Right lobe of liver (tissue), 6 donors: ENCODE results near the gene FGR. TPM values are rescaled to one million over a fixed set of nuclear protein-coding genes. Genes with fewer than 3 reads are reported as not detected.

Experiments
- ATAC-seq, 4 donors: fragments of 200-7000 bp; cut with Tn5 transposase; one replicate each; pipeline ENCODE4 v1.9.1; 2020; ENCODE audit warnings: mild to moderate bottlenecking in 4 of 4, moderate library complexity in 4 of 4
- DNase-seq, 3 donors: peaks; one replicate each; pipeline ENCODE4 v3.0.0-alpha.2; 2020
- H3K27ac ChIP-seq, 3 donors: fragments of 200-600 bp; one replicate each; pipeline ENCODE4 v1.8.0; 2022
- H3K27me3 ChIP-seq, 2 donors: fragments of 200-600 bp; one replicate each; pipeline ENCODE4 v1.8.0; 2022
- H3K36me3 ChIP-seq, 4 donors: fragments of 200-600 bp; sonication (generic) in 1 of 4; one replicate each; pipeline versions ENCODE4 v1.5.1 to v1.8.0; 2017 to 2022; ENCODE audit warnings: control low read depth in 1 of 4
- H3K4me1 ChIP-seq, 4 donors: fragments of 200-600 bp; sonication (generic) in 1 of 4; one replicate each; pipeline versions ENCODE4 v1.5.1 to v1.8.0; 2017 to 2022; ENCODE audit warnings: control low read depth in 1 of 4
- H3K4me3 ChIP-seq, 3 donors: fragments of 200-600 bp; one replicate each; pipeline ENCODE4 v1.8.0; 2022
- H3K9me3 ChIP-seq, 4 donors: fragments of 200-600 bp; sonication (generic) in 1 of 4; one replicate each; pipeline versions ENCODE4 v1.5.1 to v1.8.0; 2017 to 2022; ENCODE audit warnings: control low read depth in 1 of 4
- CTCF ChIP-seq, 4 donors: fragments of 200-600 bp in 3 of 4; fragments of 450-650 bp in 1 of 4; IDR thresholded peaks; one replicate each; pipeline versions ENCODE4 v1.5.1 to v1.8.0; 2016 to 2022; ENCODE audit warnings: antibody characterized with exemption in 4 of 4, mild to moderate bottlenecking in 2 of 4
- POLR2A ChIP-seq: fragments of 450-650 bp; IDR thresholded peaks from one replicate; pipeline ENCODE4 v1.6.1; 2017; ENCODE audit warnings: antibody characterized with exemption, mild to moderate bottlenecking
- WGBS: methylation state at CpG from one replicate; pipeline ENCODE4 v1.1.6; 2018; ENCODE audit warnings: low coverage, low lambda C conversion rate; ENCODE audit not compliant: insufficient coverage; ENCODE audit errors: missing lambda C conversion rate; 5-methylcytosine and 5-hydroxymethylcytosine counted together
- intact Hi-C, 2 donors: fragments of 100-400 bp; cut with DNase I; formaldehyde crosslinking; loops; one replicate each; pipeline versions ENCODE4 v1.11.2 to v1.14.1; 2022
- total RNA-seq, 6 experiments: library from RNA; depleted of rRNA in 2 of 6; stranded (reverse); fragments of >200 nt in 2 of 6; fragmentation: NEBNext Ultra II Directional in 3 of 6; extraction: Animal tissue kit (Norgen Biotek cat#: 25700) in 3 of 6; gene quantifications; one replicate each; pipeline versions ENCODE4 v1.1.0 to v1.2.4, GENCODE V29; 2016 to 2023
- donor health status: DM: no; HTN: yes; CAD: no.
- donor health status: DM: no; HTN: no; CAD: no.
- donor health status: DM: no; HTN: no; CAD: no.
- donor health status: DM: no; HTN: yes; CAD: no.
- donor health status: DM: no; HTN: yes; CAD: no.

Gene FGR
- total RNA-seq, 6 experiments from 2014 or later: 2.5 to 10.0 (median 6.3) TPM

- no peaks in the 10 kb centered on the region for H3K27me3 ChIP-seq
- no peak overlapping the region for H3K27ac ChIP-seq
- H3K9me3 ChIP-seq: no peaks in the 10 kb centered on the region
- no peaks in the 10 kb centered on the region for H3K4me1 ChIP-seq
- DNase-seq: no peak
- intact Hi-C loops: no loop called here
- TF ChIP-seq POLR2A (no peak), CTCF (IDR thresholded peaks at IDR 0.05) (no peak)
- ATAC-seq: no peak
- H3K36me3 ChIP-seq: no peaks in the 10 kb centered on the region
- H3K4me3 ChIP-seq: no peak overlapping the region
These were observed 43.8 kb upstream of the FGR start for GRCh38 chr1:27678747-27679146.

- 88% methylated on average over 1 of the region's 1 CpG for WGBS
- DNase-seq (no peak), ATAC-seq (no peak)
- H3K36me3 ChIP-seq: no peaks in the 10 kb centered on the region
- peaks cover 0 to 11% (median 2%) of the 10 kb centered on the region in 4 donors for H3K4me1 ChIP-seq
- H3K9me3 ChIP-seq: no peaks in the 10 kb centered on the region
- TF ChIP-seq POLR2A (no peak), CTCF (IDR thresholded peaks at IDR 0.05) (no peak)
- intact Hi-C loops: no loop called here
- H3K27ac ChIP-seq: no peak overlapping the region
- no peak overlapping the region for H3K4me3 ChIP-seq
- no peaks in the 10 kb centered on the region for H3K27me3 ChIP-seq
These were observed 41.4 kb upstream of the FGR start for GRCh38 chr1:27676410-27676809.

GRCh38 chr1:27672750-27673112 is 37.7 kb upstream of the FGR start:
- Histone ChIP-seq H3K27ac (peak overlapping the region; percentile 12 to 79 (median 59)), H3K36me3 (no peaks in the 10 kb centered on the region), H3K9me3 (no peaks in the 10 kb centered on the region), H3K4me1 (peaks cover 0 to 21% (median 5%) of the 10 kb centered on the region in 4 donors), H3K27me3 (no peaks in the 10 kb centered on the region), H3K4me3 (no peak overlapping the region)
- TF ChIP-seq CTCF (IDR thresholded peaks at IDR 0.05): no peak
- no peak for TF ChIP-seq POLR2A
- intact Hi-C loops: no loop called here
- DNase-seq: no peak
- no peak for ATAC-seq

GRCh38 chr1:27671964-27672749 is 37.2 kb upstream of the FGR start, which contains the start of gene IFI6:
TSS of gene IFI6 (minus strand) at chr1:27672192. CDS start at chr1:27669314, 2,878 bp downstream.
- no peaks in the 10 kb centered on the region for H3K36me3 ChIP-seq
- ATAC-seq: peak; percentile 96 to 99 (median 97)
- TF ChIP-seq CTCF (IDR thresholded peaks at IDR 0.05) (peak; percentile 22 to 53 (median 44)), POLR2A (peak; percentile 67)
- H3K27ac ChIP-seq: peak within 1 kb of the TSS; percentile 47 to 79 (median 59)
- H3K9me3 ChIP-seq: no peaks in the 10 kb centered on the region
- DNase-seq: peak; percentile 79 to 89 (median 87)
- peak within 1 kb of the TSS; percentile 39 to 51 (median 46) for H3K4me3 ChIP-seq
- 2% methylated on average over 8 of the region's 10 CpGs for WGBS
- peaks cover 0 to 21% (median 5%) of the 10 kb centered on the region in 4 donors for H3K4me1 ChIP-seq
- intact Hi-C loops: no loop called here
- H3K27me3 ChIP-seq: no peaks in the 10 kb centered on the region
